Astrocyte (in vitro differentiated cells and primary cell): ENCODE data around the gene CDC42EP3. TPM values are rescaled to one million over a fixed set of nuclear protein-coding genes. Genes with fewer than 3 reads are reported as not detected.
A peak's percentile ranks its signal among the peaks of the same experiment; 100 is the strongest.

Experiments
- DNase-seq: peaks from one replicate; pipeline ENCODE4 v3.0.0-alpha.2; 2010; ENCODE audit warnings: low read depth
- FAIRE-seq: peaks from 2 replicates; lab custom pipeline; 2011; peaks lifted over from hg19 to GRCh38; lab: Jason Lieb, UNC
- H2AFZ ChIP-seq: 2 replicates; pipeline ENCODE4 v1.6.0; 2012; ENCODE audit warnings: low read depth, low read length, inconsistent platforms
- H3K27ac ChIP-seq: 2 replicates; pipeline ENCODE4 v1.5.1; 2011; ENCODE audit warnings: low read depth, low read length, inconsistent platforms
- H3K27me3 ChIP-seq: 2 replicates; pipeline ENCODE4 v1.6.0; 2011; ENCODE audit warnings: low read length, inconsistent platforms; ENCODE audit not compliant: insufficient read depth
- H3K36me3 ChIP-seq: 2 replicates; pipeline ENCODE4 v1.5.1; 2011; ENCODE audit warnings: low read length, inconsistent platforms; ENCODE audit not compliant: insufficient read depth
- H3K4me1 ChIP-seq: 2 replicates; pipeline ENCODE4 v1.5.1; 2011; ENCODE audit warnings: low read length, inconsistent platforms; ENCODE audit not compliant: insufficient read depth
- H3K4me2 ChIP-seq: 2 replicates; pipeline ENCODE4 v1.6.0; 2012; ENCODE audit warnings: low read length, inconsistent platforms
- H3K4me3 ChIP-seq: 2 replicates; pipeline ENCODE4 v1.5.1; 2011; ENCODE audit warnings: low read depth, mild to moderate bottlenecking, low read length, inconsistent platforms; ENCODE audit not compliant: insufficient read depth
- H3K79me2 ChIP-seq: 2 replicates; pipeline ENCODE4 v1.6.0; 2012; ENCODE audit warnings: mild to moderate bottlenecking, low read length, inconsistent platforms; ENCODE audit not compliant: insufficient read depth
- H3K9ac ChIP-seq: 2 replicates; pipeline ENCODE4 v1.6.0; 2012; ENCODE audit warnings: mild to moderate bottlenecking, low read length, inconsistent platforms
- H3K9me3 ChIP-seq: 2 replicates; pipeline ENCODE4 v1.5.1; 2012; ENCODE audit warnings: low read depth, mild to moderate bottlenecking, low read length, inconsistent platforms; ENCODE audit not compliant: insufficient read depth
- H4K20me1 ChIP-seq: 2 replicates; pipeline ENCODE4 v1.6.0; 2012; ENCODE audit warnings: low read length, inconsistent platforms; ENCODE audit not compliant: insufficient read depth
- H3K27ac Mint-ChIP-seq: one replicate; pipeline ENCODE4 v1.8.0; 2021; ENCODE audit warnings: mild to moderate bottlenecking, mixed read lengths; ENCODE audit not compliant: unreplicated experiment
- H3K27me3 Mint-ChIP-seq: one replicate; pipeline ENCODE4 v1.8.0; 2021; ENCODE audit warnings: low read depth, mixed read lengths; ENCODE audit not compliant: unreplicated experiment
- H3K36me3 Mint-ChIP-seq: one replicate; pipeline ENCODE4 v1.8.0; 2021; ENCODE audit warnings: low read depth, mixed read lengths; ENCODE audit not compliant: unreplicated experiment
- H3K4me1 Mint-ChIP-seq: one replicate; pipeline ENCODE4 v1.8.0; 2021; ENCODE audit warnings: low read depth, mixed read lengths; ENCODE audit not compliant: unreplicated experiment
- H3K4me3 Mint-ChIP-seq: one replicate; pipeline ENCODE4 v1.8.0; 2021; ENCODE audit warnings: mild to moderate bottlenecking, moderate library complexity, mixed read lengths; ENCODE audit not compliant: unreplicated experiment
- H3K9me3 Mint-ChIP-seq: one replicate; pipeline ENCODE4 v1.8.0; 2021; ENCODE audit warnings: mild to moderate bottlenecking, mixed read lengths; ENCODE audit not compliant: unreplicated experiment
- EZH2 ChIP-seq: IDR thresholded peaks from 2 replicates; pipeline ENCODE4 v1.6.1; 2012; ENCODE audit warnings: mild to moderate bottlenecking, low read length, inconsistent platforms; ENCODE audit not compliant: insufficient read depth
- total RNA-seq: library from RNA; stranded (reverse); gene quantifications from 2 replicates; pipeline ENCODE4 v1.2.1, GENCODE V29; 2021
- TF ChIP-seq, protein P1 (sequence below): IDR thresholded peaks from 2 replicates; pipeline ENCODE4 v1.5.1; 2011; ENCODE audit warnings: low read depth, mild to moderate bottlenecking, inconsistent platforms, low read length, moderate library complexity; ENCODE audit not compliant: insufficient read depth

CDC42EP3 gene
- total RNA-seq, 1 donor from 2014 or later, result 94.3 TPM

DNA sequence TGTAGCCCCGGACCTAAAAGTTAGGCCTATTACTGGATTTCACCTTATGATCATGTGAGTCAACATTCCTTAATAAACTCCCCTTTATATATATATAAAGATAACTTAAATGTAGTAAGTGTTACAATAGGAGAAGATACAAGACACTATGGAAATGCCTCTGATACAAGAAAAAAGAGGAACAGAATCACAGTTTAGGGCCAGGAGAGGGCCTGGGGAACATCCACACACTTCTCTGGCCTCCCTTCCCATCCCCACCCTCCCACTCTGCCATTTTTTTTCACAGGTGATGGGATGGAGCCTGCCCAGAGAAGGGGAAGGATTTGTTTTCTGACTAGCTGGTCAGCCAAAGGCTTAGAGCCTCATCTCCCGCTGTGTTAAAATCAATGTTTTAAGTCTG is 6.4 kb downstream of the CDC42EP3 start:
- Histone ChIP-seq H3K4me3 (no peak overlapping the region), H3K36me3 (peaks cover 46% of the 10 kb centered on the region), H2AFZ (no peak overlapping the region), H3K27me3 (no peaks in the 10 kb centered on the region), H3K27ac (no peak overlapping the region), H3K9me3 (no peaks in the 10 kb centered on the region), H3K4me1 (peaks cover 46% of the 10 kb centered on the region), H3K4me2 (peak overlapping the region; percentile 35), H4K20me1 (peaks cover 99% of the 10 kb centered on the region), H3K79me2 (peaks cover 100% of the 10 kb centered on the region), H3K9ac (no peak overlapping the region)
- Mint-ChIP-seq H3K27me3 (no peaks in the 10 kb centered on the region), H3K4me3 (peak overlapping the region; percentile 48), H3K9me3 (no peaks in the 10 kb centered on the region), H3K4me1 (peaks cover 32% of the 10 kb centered on the region), H3K36me3 (peaks cover 19% of the 10 kb centered on the region), H3K27ac (no peak overlapping the region)
- FAIRE-seq (no peak), DNase-seq (no peak)
- TF ChIP-seq, protein P1, sequence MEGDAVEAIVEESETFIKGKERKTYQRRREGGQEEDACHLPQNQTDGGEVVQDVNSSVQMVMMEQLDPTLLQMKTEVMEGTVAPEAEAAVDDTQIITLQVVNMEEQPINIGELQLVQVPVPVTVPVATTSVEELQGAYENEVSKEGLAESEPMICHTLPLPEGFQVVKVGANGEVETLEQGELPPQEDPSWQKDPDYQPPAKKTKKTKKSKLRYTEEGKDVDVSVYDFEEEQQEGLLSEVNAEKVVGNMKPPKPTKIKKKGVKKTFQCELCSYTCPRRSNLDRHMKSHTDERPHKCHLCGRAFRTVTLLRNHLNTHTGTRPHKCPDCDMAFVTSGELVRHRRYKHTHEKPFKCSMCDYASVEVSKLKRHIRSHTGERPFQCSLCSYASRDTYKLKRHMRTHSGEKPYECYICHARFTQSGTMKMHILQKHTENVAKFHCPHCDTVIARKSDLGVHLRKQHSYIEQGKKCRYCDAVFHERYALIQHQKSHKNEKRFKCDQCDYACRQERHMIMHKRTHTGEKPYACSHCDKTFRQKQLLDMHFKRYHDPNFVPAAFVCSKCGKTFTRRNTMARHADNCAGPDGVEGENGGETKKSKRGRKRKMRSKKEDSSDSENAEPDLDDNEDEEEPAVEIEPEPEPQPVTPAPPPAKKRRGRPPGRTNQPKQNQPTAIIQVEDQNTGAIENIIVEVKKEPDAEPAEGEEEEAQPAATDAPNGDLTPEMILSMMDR, result no peak
- no peak for TF ChIP-seq EZH2

DNA sequence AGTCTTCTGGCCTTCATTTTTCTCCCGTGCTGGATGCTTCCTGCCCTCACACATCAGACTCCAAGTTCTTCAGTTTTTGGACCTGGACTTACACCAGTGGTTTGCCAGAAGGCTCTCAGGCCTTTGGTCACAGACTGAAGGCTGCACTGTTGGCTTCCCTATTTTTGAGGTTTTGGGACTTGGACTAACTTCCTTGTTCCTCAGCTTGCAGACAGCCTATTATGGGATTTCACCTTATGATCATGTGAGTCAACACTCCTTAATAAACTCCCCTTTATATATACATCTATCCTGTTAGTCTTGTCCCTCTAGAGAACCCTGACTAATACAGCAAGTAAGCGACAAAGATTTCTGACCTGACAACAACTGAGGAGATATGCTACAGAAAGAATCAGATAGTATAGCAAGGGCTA is 7.2 kb downstream of the CDC42EP3 start:
- Histone ChIP-seq H3K79me2 (peaks cover 100% of the 10 kb centered on the region), H3K9me3 (no peaks in the 10 kb centered on the region), H3K4me1 (peaks cover 54% of the 10 kb centered on the region), H2AFZ (no peak overlapping the region), H3K27ac (no peak overlapping the region), H3K9ac (no peak overlapping the region), H3K4me2 (peak overlapping the region; percentile 35), H3K27me3 (no peaks in the 10 kb centered on the region), H3K36me3 (peaks cover 46% of the 10 kb centered on the region), H4K20me1 (peaks cover 99% of the 10 kb centered on the region), H3K4me3 (no peak overlapping the region)
- Mint-ChIP-seq H3K9me3 (no peaks in the 10 kb centered on the region), H3K4me1 (peaks cover 36% of the 10 kb centered on the region), H3K4me3 (no peak overlapping the region), H3K36me3 (peaks cover 23% of the 10 kb centered on the region), H3K27ac (no peak overlapping the region), H3K27me3 (no peaks in the 10 kb centered on the region)
- FAIRE-seq (no peak), DNase-seq (no peak)
- TF ChIP-seq, protein P1, result no peak
- no peak for TF ChIP-seq EZH2

DNA sequence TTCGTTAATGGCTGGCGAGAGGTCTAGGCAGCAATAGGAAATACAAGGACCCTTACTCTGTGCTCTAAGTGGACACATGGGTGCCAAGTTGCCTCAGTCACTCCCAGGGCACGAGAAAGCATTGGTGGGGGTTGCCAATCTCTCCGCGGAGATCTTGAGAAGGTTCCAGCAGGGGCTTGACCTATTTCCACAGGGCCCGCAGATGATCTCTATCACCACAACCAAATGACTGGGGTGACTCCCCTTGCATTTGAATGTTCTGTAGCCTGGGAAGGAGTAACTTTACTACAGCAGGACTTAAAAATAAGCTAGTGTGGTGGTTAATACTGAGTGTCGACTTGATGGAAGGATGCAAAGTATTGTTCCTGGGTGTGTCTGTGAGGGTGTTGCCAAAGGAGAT is 8.1 kb downstream of the CDC42EP3 start:
- Mint-ChIP-seq H3K36me3 (peaks cover 26% of the 10 kb centered on the region), H3K27me3 (no peaks in the 10 kb centered on the region), H3K4me3 (no peak overlapping the region), H3K4me1 (peaks cover 40% of the 10 kb centered on the region), H3K9me3 (no peaks in the 10 kb centered on the region), H3K27ac (no peak overlapping the region)
- peaks cover 50% of the 10 kb centered on the region for H3K36me3 ChIP-seq
- no peak overlapping the region for H3K27ac ChIP-seq
- no peak overlapping the region for H3K9ac ChIP-seq
- no peak overlapping the region for H2AFZ ChIP-seq
- H3K27me3 ChIP-seq, result no peaks in the 10 kb centered on the region
- TF ChIP-seq EZH2, result no peak
- TF ChIP-seq, protein P1, result no peak
- H3K4me2 ChIP-seq, result no peak overlapping the region
- peaks cover 99% of the 10 kb centered on the region for H4K20me1 ChIP-seq
- H3K4me1 ChIP-seq, result peaks cover 57% of the 10 kb centered on the region
- no peaks in the 10 kb centered on the region for H3K9me3 ChIP-seq
- no peak for DNase-seq
- H3K79me2 ChIP-seq, result peaks cover 100% of the 10 kb centered on the region
- H3K4me3 ChIP-seq, result no peak overlapping the region
- no peak for FAIRE-seq
